ENCODE data around the gene RPRD1A. TPM values are rescaled to one million over a fixed set of nuclear protein-coding genes. Genes with fewer than 3 reads are reported as not detected.
"Not testable (repeated sequence)": the region's sequence is repeated elsewhere in the genome, so short reads cannot be mapped to it uniquely, and the experiment has no call there.

The RPRD1A gene
- total and polyA plus RNA-seq, 2 donors from 2014 or later = 25.9 to 42.4 TPM

DNA sequence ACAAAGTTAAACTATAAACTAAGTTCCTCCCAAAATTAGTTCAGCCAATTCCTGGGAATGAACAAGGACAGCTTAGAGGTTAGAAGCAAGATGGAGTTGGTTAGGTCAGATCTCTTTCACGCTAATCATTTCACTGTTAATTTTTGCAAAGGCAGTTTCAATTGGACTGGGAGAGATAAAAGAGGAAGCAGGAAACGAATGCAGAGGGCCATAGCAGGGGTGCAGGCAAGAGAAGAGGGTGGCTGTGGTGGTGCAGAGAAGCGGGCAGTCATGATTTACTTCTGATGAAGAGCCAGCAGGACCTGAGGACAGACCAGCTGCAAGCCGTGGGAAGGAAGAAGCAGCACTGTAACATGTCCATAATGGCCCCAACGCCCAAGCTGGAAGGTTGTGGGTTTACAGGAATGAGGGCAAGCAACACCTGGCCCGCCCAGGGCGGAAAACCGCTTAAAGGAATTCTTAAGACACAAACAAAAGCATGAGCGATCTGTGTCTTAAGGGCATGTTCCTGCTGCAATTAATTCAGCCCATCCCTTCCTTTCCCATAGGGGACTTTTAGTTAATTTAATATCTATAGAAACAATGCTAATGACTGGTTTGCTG is 99.0 kb downstream of the RPRD1A start:
- FAIRE-seq = no peak
- no peak overlapping the region for H3K4me3 ChIP-seq (ENCODE audit: low read length in 3 of 3)
- no peaks in the 10 kb centered on the region for H3K9me3 ChIP-seq (ENCODE audit: control insufficient read depth in 2 of 3, insufficient read depth in 1 of 3, low read length in 3 of 3)
- no peaks in the 10 kb centered on the region for H3K36me3 ChIP-seq (ENCODE audit: control insufficient read depth in 2 of 3, insufficient read depth in 3 of 3, low read length in 3 of 3)
- peaks cover 0 to 8% (median 7%) of the 10 kb centered on the region in 3 donors for H3K4me1 ChIP-seq (ENCODE audit: control insufficient read depth in 2 of 3, insufficient read depth in 2 of 3, low read depth in 1 of 3, low read length in 3 of 3)
- no peaks in the 10 kb centered on the region for H3K27me3 ChIP-seq (ENCODE audit: control insufficient read depth, insufficient read depth, low read length)
- intact Hi-C loops (cut with DNase I) = no loop called here
- TF ChIP-seq, protein P1, sequence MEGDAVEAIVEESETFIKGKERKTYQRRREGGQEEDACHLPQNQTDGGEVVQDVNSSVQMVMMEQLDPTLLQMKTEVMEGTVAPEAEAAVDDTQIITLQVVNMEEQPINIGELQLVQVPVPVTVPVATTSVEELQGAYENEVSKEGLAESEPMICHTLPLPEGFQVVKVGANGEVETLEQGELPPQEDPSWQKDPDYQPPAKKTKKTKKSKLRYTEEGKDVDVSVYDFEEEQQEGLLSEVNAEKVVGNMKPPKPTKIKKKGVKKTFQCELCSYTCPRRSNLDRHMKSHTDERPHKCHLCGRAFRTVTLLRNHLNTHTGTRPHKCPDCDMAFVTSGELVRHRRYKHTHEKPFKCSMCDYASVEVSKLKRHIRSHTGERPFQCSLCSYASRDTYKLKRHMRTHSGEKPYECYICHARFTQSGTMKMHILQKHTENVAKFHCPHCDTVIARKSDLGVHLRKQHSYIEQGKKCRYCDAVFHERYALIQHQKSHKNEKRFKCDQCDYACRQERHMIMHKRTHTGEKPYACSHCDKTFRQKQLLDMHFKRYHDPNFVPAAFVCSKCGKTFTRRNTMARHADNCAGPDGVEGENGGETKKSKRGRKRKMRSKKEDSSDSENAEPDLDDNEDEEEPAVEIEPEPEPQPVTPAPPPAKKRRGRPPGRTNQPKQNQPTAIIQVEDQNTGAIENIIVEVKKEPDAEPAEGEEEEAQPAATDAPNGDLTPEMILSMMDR (IDR thresholded peaks at IDR 0.05; ENCODE audit: borderline replicate concordance, extremely low read depth, insufficient read depth) = no peak
- no peak overlapping the region for H3K9ac ChIP-seq (ENCODE audit: low read length in 3 of 3)
- H3K27ac ChIP-seq (ENCODE audit: low read depth in 2 of 2, low read length in 2 of 2) = peak overlapping the region in 1 of 2 donors; percentile 8
- DNase-seq = no peak

DNA sequence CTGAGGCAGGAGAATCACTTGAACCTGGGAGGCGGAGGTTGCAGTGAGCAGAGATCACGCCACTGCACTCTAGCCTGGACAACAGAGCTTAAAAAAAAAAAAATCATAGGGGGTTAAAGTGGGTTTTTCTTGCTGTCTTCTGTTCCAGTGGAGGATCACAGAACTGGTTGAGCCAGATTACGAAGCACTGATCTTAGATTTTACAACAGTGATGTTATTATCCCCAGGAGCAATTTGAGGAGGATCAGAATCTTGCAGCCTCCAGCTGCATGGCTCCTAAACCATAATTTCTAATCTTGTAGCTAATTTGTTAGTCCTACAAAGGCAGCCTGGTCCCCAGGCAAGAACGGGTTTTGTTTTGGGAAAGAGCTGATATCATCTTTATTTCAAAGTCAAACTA is 99.5 kb downstream of the RPRD1A start:
- H3K9me3 ChIP-seq (ENCODE audit: control insufficient read depth in 2 of 3, insufficient read depth in 1 of 3, low read length in 3 of 3); FAIRE-seq; DNase-seq; H3K4me1 ChIP-seq (ENCODE audit: control insufficient read depth in 2 of 3, insufficient read depth in 2 of 3, low read depth in 1 of 3, low read length in 3 of 3); H3K27me3 ChIP-seq (ENCODE audit: control insufficient read depth, insufficient read depth, low read length); H3K27ac ChIP-seq (ENCODE audit: low read depth in 2 of 2, low read length in 2 of 2); H3K36me3 ChIP-seq (ENCODE audit: control insufficient read depth in 2 of 3, insufficient read depth in 3 of 3, low read length in 3 of 3); intact Hi-C loops (cut with DNase I); H3K4me3 ChIP-seq (ENCODE audit: low read length in 3 of 3); H3K9ac ChIP-seq (ENCODE audit: low read length in 3 of 3): not testable (repeated sequence)

DNA sequence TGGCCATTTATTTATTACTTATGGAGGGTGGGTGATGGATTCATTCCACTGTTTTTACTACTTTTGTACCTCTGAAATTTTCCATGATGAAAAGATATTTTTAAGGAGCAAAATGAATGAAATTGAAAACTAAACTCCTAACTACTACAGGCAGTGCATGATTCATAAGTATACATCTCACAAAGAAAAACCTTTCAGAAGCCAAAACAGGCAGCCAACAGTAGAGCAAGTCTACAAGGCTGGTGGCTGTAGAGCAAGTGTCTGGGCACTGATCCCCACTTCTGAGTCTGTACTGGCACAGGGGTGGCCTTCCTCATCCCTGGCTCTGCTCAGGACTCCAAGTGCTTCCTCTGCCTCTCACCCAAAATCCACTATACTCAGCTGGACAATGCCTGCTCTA is 103.0 kb downstream of the RPRD1A start:
- Histone ChIP-seq H3K4me1 (ENCODE audit: control insufficient read depth in 2 of 3, insufficient read depth in 2 of 3, low read depth in 1 of 3, low read length in 3 of 3) (peaks cover 0 to 2% (median 0%) of the 10 kb centered on the region in 3 donors), H3K9ac (ENCODE audit: low read length in 3 of 3) (no peak overlapping the region), H3K36me3 (ENCODE audit: control insufficient read depth in 2 of 3, insufficient read depth in 3 of 3, low read length in 3 of 3) (no peaks in the 10 kb centered on the region), H3K27me3 (ENCODE audit: control insufficient read depth, insufficient read depth, low read length) (no peaks in the 10 kb centered on the region), H3K27ac (ENCODE audit: low read depth in 2 of 2, low read length in 2 of 2) (no peak overlapping the region), H3K4me3 (ENCODE audit: low read length in 3 of 3) (no peak overlapping the region), H3K9me3 (ENCODE audit: control insufficient read depth in 2 of 3, insufficient read depth in 1 of 3, low read length in 3 of 3) (peaks cover 0 to 6% (median 3%) of the 10 kb centered on the region in 3 donors)
- intact Hi-C loops (cut with DNase I) = no loop called here
- TF ChIP-seq, protein P1 (IDR thresholded peaks at IDR 0.05; ENCODE audit: borderline replicate concordance, extremely low read depth, insufficient read depth) = no peak
- FAIRE-seq (no peak), DNase-seq (no peak)

DNA sequence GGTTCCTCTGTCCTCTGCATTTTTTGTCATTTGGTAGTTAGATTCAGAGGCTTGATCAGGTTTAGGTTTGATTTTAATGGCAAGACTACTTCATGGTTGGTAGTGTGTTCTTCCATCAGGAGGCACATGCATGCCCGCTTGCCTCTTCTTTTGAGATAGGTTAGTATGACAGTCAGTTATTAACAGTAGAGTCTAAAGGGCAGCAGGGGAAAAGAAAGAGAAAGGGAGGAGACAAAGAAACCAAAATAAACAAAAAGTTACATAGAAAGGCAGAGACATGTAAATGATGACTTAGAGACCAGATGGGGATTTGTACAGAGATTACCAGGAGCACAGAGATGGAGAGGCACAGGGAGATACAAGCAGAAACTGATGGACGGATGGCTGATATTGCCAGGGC is 105.0 kb downstream of the RPRD1A start:
- Histone ChIP-seq H3K4me1 (ENCODE audit: control insufficient read depth in 2 of 3, insufficient read depth in 2 of 3, low read depth in 1 of 3, low read length in 3 of 3) (no peaks in the 10 kb centered on the region), H3K36me3 (ENCODE audit: control insufficient read depth in 2 of 3, insufficient read depth in 3 of 3, low read length in 3 of 3) (no peaks in the 10 kb centered on the region), H3K4me3 (ENCODE audit: low read length in 3 of 3) (no peak overlapping the region), H3K9me3 (ENCODE audit: control insufficient read depth in 2 of 3, insufficient read depth in 1 of 3, low read length in 3 of 3) (peaks cover 0 to 6% (median 5%) of the 10 kb centered on the region in 3 donors), H3K27me3 (ENCODE audit: control insufficient read depth, insufficient read depth, low read length) (no peaks in the 10 kb centered on the region), H3K27ac (ENCODE audit: low read depth in 2 of 2, low read length in 2 of 2) (no peak overlapping the region), H3K9ac (ENCODE audit: low read length in 3 of 3) (no peak overlapping the region)
- FAIRE-seq (no peak), DNase-seq (no peak)
- intact Hi-C loops (cut with DNase I) = no loop called here
- TF ChIP-seq, protein P1 (IDR thresholded peaks at IDR 0.05; ENCODE audit: borderline replicate concordance, extremely low read depth, insufficient read depth) = no peak
